ENCODE measurements around the gene DIAPH3.

Gene DIAPH3

GRCh38 chr13:59680429-59681024, 483.2 kb downstream of the DIAPH3 start:
- in situ Hi-C loops (cut with MboI; ENCODE audit: low sequenced_read_pairs), result no loop called here

- in situ Hi-C loops (cut with MboI; ENCODE audit: low sequenced_read_pairs), result no loop called here
These were observed 484.5 kb downstream of the DIAPH3 start for GRCh38 chr13:59679254-59679653.

GRCh38 chr13:59677966-59678814, 485.5 kb downstream of the DIAPH3 start:
- in situ Hi-C loops (cut with MboI; ENCODE audit: low sequenced_read_pairs), result no loop called here

- in situ Hi-C loops (cut with MboI; ENCODE audit: low sequenced_read_pairs), result no loop called here
These were observed 486.3 kb downstream of the DIAPH3 start for GRCh38 chr13:59677430-59677829.

- in situ Hi-C loops (cut with MboI; ENCODE audit: low sequenced_read_pairs), result no loop called here
These were observed 489.1 kb downstream of the DIAPH3 start for GRCh38 chr13:59674616-59675015.

- in situ Hi-C loops (cut with MboI; ENCODE audit: low sequenced_read_pairs), result no loop called here
These were observed 490.4 kb downstream of the DIAPH3 start for GRCh38 chr13:59673286-59673685.

GRCh38 chr13:59672445-59672844, 491.3 kb downstream of the DIAPH3 start:
- in situ Hi-C loops (cut with MboI; ENCODE audit: low sequenced_read_pairs), result no loop called here

GRCh38 chr13:59671881-59672280, 491.8 kb downstream of the DIAPH3 start:
- in situ Hi-C loops (cut with MboI; ENCODE audit: low sequenced_read_pairs), result no loop called here

GRCh38 chr13:59666504-59666903, 497.2 kb downstream of the DIAPH3 start:
- in situ Hi-C loops (cut with MboI; ENCODE audit: low sequenced_read_pairs), result no loop called here

GRCh38 chr13:59665732-59666131, 498.0 kb downstream of the DIAPH3 start:
- in situ Hi-C loops (cut with MboI; ENCODE audit: low sequenced_read_pairs), result no loop called here

GRCh38 chr13:59665184-59665583, 498.5 kb downstream of the DIAPH3 start:
- in situ Hi-C loops (cut with MboI; ENCODE audit: low sequenced_read_pairs), result no loop called here

- in situ Hi-C loops (cut with MboI; ENCODE audit: low sequenced_read_pairs), result no loop called here
These were observed 499.1 kb downstream of the DIAPH3 start for GRCh38 chr13:59664586-59664985.

GRCh38 chr13:59663707-59664106, 500.0 kb downstream of the DIAPH3 start:
- in situ Hi-C loops (cut with MboI; ENCODE audit: low sequenced_read_pairs), result no loop called here

- in situ Hi-C loops (cut with MboI; ENCODE audit: low sequenced_read_pairs), result no loop called here
These were observed 503.1 kb downstream of the DIAPH3 start for GRCh38 chr13:59660582-59660981.

- in situ Hi-C loops (cut with MboI; ENCODE audit: low sequenced_read_pairs), result no loop called here
These were observed 503.7 kb downstream of the DIAPH3 start for GRCh38 chr13:59659981-59660380.

GRCh38 chr13:59658738-59659330, 504.9 kb downstream of the DIAPH3 start:
- in situ Hi-C loops (cut with MboI; ENCODE audit: low sequenced_read_pairs), result no loop called here

- in situ Hi-C loops (cut with MboI; ENCODE audit: low sequenced_read_pairs), result no loop called here
These were observed 505.5 kb downstream of the DIAPH3 start for GRCh38 chr13:59658027-59658737.

GRCh38 chr13:59653916-59654315, 509.8 kb downstream of the DIAPH3 start:
- in situ Hi-C loops (cut with MboI; ENCODE audit: low sequenced_read_pairs), result no loop called here

- in situ Hi-C loops (cut with MboI; ENCODE audit: low sequenced_read_pairs), result no loop called here
These were observed 512.2 kb downstream of the DIAPH3 start for GRCh38 chr13:59651479-59651878.

- in situ Hi-C loops (cut with MboI; ENCODE audit: low sequenced_read_pairs), result no loop called here
These were observed 519.7 kb downstream of the DIAPH3 start for GRCh38 chr13:59643906-59644626.

GRCh38 chr13:59643364-59643841, 520.3 kb downstream of the DIAPH3 start:
- in situ Hi-C loops (cut with MboI; ENCODE audit: low sequenced_read_pairs), result no loop called here

All from hTERT RPE-1 (cell line).